Measurements from ENCODE around the gene GPR85.
"Not testable (repeated sequence)": the region's sequence is repeated elsewhere in the genome, so short reads cannot be mapped to it uniquely, and the experiment has no call there.

GPR85 gene, protein sequence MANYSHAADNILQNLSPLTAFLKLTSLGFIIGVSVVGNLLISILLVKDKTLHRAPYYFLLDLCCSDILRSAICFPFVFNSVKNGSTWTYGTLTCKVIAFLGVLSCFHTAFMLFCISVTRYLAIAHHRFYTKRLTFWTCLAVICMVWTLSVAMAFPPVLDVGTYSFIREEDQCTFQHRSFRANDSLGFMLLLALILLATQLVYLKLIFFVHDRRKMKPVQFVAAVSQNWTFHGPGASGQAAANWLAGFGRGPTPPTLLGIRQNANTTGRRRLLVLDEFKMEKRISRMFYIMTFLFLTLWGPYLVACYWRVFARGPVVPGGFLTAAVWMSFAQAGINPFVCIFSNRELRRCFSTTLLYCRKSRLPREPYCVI

DNA sequence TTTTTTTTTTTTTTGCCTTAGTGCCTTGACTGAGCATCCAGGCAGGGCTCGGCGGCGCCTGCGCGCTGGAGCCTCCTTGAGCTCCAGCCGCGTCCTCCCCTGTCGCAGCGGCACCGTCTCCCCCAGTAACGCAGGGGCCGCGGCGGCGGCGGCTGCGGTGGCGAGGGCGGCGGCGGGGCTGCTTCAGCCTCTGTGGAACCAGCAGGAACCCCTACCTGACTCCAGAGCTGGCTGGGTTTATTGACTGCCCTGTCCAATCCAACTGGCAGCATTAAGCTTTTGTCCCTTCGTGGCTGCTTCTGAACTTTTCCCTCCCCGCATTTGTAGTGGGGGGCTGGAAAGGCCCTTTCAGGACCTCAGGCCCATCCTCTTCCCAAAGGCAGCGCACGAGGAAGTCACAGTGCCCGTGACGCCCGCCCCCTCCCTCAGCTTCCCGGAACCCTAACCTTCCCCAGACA, at the start of gene GPR85:
Gene GPR85 (minus strand): TSS at position 397 of the 458 bp plus-strand sequence. CDS start 2,106 bp downstream, outside the sequence.
- DNase-seq = no peak

DNA sequence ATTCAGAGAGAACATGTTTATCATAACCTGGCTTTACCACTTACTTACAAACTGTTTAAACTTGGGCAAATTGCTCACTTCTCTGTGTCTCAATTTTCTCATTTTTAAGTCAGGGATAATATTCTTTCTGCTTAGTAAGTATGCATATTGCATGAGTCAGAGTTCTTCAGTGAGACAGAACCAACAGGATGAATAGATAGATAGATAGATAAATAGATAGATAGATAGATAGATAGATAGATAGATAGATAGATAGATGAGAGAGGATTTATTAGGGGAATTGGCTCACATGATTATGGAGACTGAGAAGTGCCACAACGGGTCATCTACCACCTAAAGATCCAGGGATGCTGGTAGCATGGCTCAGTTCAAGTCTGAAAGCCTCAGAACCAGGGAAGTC, 47.4 kb upstream of the GPR85 start:
- no peak for DNase-seq

DNA sequence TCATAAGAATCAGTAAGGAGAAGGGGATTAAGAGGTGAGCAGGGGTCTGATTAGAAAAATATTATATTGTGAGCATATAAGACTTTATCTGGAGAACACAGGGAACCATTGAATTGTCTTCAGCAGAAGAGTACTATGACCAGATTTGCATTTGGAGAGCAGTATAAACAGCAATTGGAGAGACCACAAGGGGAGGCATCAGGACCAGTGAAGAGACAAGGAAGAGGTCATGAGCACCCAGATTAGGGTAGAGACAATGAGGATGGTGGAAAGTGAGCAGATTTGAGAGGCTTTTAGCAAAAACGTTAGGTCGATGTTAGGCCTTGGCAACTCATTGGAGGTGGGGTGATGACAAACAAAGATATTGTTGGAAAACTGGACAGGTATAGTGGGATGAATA, 44.7 kb upstream of the GPR85 start:
- DNase-seq = no peak

DNA sequence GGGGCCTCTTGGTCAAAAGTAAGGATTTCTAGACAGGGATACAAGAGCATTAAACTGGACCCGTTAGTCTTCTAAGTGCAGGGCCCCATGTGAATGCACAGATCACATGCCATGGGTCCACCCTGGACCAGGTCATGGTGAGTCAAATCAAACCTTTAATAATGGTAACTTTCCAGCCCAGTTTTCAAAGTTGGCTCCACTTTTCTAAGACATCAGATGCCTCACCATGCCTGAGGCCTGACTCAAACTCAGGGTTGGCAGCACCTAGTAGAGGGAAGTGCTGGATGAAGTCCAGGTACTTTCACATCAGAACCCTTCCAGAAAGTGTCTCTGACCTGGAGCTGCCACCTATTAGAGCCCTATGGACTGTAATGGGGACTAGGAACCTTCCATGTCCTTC, 41.4 kb upstream of the GPR85 start:
- DNase-seq = no peak

DNA sequence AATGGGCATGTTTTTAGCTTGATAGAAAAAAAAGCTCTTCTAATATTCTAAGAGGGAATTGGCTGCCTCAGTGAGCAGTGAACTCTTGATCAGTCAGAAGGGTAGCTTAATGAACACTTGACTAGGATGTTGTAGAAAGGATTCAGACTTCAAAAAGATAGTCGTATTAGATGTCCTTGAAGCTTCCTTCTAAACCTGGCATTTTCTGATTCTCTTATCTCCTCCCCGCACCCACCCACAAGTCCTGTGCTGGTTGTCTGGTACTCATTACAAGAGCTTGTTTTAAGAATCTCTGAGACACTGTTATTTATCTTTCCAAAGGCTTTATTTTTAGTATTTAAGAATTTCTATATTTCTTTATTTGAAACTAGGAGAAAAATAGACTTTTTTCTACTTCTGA, 39.1 kb upstream of the GPR85 start:
- DNase-seq = no peak

DNA sequence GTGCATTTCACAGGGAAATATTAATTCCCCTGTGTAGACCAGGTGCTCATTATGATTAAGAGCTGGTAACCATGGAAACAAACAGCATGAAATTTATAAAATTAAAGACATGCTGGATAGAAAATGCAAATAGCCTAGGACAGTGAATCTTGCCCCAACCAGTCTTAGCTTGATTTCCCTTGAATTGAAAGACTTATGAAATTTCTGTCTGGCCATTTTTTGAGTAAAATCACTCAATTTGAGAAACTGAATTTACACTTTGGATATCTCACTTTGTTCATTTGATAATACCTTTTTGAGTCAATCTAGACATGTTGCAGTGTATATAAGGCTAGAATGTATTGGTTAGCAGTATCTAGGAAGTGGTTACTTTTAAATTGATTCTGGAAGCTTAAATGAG, 36.1 kb upstream of the GPR85 start:
- no peak for DNase-seq

DNA sequence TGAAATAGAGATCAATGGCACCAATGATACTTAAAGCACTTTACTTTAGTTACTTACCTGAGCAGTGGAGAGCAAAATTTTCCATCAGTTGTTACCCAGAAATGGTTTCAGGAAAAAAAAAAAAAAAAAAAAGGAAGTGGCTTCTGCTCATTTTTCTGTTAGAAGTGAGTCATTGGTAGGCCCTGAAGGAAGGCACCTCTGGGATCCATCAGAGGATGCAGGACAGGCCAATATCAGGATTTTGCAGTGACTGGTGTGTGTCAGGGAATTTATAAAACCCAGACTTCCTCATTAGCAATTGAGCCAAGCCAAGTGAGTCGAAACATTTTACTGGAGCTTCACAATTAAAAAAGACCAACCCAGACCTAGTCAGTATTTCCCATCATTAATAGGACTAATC, 34.0 kb upstream of the GPR85 start:
- DNase-seq = no peak

DNA sequence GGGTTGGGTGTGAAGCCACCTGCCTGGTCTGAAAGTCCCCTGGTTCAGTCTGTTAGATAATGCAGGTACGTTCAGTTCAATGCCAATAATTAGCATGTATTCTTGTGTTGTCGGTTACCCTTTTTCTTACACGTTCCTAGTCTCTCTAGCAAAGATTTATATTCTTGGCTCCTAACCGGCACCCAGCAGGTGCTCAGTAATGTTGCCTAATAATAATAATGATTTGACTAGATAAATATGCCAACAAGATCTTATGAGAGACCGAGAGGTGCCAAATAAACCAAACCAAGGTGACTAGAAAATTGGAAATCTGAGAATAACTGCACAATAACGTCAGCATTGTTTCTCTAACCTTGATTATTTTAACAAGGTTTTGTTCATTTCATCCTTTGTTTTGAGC, 32.8 kb upstream of the GPR85 start:
- no peak for DNase-seq

DNA sequence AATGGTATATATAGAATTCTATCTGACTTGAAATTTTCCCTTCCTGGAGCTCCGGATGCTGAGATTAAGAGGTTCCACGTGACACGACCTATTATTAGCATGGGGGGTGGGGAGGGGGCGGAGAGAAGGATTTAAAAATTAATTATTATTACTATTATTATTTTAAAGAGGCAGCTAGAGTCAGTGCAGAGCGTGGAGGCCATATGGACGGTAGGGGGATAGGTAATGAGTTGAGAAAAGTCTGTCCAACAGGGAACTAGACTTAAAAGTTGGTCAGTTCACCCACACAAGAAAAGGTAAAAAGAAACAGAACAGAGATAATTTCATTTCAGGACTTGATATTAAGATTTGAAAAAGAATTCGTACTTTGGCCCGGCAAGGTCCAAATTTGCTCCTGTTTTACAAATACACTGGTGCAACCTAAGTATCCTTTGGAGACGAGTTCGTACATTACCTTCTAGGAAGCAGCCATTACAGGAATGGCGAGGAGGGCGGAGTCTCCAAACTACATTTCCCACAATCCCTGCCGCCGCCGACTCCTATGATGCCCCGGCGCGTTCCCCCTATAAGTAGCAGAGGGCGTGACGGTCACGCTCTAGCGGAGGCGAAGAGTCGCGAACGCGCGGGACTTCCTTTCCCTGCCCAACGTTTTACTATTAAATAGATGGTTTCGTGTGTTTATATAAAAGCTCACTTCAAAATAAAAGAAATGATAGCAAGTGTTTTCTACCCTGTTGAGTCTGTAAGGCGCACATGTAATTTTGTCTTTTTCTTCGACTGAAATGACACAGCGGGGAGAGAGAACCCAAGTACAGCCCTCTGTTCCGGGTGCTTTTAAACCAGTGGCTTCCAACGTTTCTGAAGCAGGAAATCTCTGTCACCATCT, 31.7 kb upstream of the GPR85 start, which contains the start of gene SMIM30:
Gene SMIM30 (minus strand): TSS at position 481 of the 886 bp plus-strand sequence. CDS start 976 bp downstream, outside the sequence.
- DNase-seq = no peak

DNA sequence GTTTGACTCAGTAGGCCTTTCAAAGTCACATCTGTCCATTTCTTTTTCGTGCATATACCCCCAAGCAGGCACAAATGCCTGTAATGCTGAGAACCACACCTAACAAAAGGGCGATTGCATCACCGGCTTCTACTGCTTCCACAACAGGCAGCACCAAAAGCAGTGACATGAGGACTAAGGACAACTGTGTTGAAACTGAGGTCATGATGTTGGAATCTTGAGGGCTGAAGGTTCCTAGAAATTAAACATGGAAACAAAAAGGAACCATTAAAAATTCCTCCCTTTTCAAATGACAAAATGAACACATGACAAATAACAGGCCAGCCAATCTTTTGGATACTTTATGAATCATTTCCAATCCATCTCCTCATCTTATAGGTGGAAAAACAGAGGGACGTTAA, 30.7 kb upstream of the GPR85 start:
- not testable (repeated sequence) for DNase-seq

DNA sequence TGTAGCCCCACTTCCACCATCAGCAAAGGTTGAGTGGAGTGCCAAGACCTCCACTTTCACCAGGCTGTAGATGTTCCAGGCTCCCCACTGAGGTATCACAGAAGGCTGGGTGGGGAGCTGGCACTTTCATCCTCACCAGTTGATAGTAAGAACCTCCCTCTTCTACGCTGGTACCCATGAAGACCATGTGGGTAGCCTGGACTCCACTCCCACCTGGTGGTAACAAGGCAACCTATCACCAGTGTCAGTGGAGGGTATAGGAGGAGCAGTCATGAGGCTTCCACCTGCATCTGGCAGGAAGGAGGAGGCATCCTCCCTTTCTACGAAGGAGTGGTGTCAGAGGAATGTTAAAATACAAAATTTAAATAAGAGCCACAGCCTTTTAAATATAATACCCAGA, 27.3 kb upstream of the GPR85 start:
- DNase-seq = no peak

DNA sequence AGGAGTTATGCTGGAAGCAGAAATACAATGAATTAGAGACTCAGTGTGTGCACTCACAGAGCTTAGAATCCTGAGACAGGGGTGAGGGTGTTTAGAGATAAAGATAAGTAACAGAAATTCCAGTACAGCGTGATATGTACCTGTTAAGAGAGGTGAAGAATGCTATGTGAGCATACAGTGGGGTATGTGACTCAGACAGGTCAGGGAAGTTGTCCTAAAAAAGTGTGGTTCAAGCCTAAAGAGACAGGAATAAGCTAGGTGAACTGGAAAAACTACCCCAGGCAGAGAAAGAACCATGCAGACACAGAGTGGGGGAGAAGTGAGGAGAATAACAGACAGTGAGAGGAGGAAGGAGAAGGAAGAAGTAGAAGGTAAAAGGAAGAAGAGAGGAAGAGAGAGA, 23.1 kb upstream of the GPR85 start:
- DNase-seq = no peak

DNA sequence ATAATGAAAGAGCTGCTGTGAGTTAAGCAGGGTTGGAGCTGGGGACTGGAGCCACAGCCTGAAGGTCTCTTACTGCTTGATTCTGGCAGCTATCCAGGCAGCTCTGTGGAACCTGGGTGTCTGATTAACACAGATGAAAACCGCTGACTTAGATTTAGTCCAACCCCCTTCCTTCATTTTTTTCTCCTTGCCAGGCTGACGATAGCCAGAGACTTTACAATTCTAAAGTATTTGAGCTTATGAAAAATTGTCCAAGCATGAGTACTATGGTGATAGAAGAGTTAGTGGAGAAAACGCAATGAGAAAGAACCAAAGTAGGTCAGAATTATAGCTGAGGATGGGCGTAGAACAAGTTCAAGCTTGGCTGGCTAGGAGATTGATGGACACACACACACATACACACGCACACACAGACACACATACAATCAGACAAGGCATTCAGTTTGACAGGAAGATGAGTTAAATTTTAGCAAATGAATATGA, 13.5 kb upstream of the GPR85 start:
- no peak for DNase-seq

DNA sequence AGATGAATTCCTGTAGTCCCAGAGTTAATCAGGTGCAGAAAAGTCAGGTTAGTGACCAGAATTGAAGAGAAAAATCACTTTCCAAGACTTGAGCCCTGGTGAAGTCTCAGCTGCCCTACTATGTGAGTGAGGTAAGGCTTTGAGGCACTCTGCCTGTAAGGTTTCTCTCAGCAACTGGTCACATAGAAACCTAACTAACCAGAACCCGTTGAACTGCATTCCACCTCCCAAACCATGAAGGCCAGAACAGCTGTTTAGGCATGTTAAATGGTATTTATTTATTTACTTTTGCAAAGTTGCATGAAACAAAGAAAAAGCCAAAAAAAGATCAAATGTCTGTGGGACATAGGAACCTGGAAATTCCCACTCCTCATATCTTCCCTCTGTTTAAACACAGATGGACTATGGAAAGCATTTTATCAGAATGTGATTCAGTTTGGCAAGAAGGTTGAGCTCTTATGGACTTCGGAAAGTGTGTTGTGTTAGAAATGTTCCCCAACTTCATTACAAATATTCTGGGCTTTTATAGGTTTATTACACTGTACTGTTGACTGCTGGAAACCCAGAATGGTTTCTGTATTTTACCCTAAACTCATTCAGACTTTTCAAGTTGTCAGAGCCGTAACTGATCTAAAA, 12.8 kb upstream of the GPR85 start:
- no peak for DNase-seq

DNA sequence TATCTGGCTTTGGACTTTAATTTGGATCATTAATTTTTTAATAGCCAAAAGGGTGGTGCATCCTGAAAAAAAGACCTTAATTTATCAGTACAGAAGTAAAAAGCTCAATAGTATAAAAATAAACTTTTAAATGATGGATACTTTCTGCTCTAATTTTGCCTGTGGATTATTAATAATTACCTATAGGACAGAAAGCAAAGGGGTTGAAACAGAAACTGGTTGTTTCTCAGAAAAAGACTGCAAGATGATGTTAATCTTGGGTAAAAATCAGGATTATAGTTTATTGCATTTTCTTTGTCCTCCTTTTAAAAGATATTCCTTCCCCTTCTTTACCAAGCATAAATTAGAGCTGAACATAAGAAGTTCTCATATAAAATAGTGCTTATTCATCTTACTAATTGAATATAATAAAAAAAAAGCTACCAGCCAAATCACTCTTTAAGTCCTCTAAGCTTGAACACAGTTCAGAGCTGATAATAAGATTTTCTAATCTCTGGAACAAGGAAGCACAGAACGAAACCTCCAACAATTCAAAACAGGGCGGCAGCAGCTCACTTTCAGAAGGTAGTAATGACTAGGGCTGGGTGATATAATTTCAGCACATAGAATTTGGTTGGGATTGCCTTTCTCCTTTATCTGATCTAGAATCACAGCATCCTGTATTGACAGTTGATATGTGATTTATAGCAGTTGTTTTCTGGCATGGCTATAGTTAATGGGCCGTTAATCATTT, 8.1 kb upstream of the GPR85 start:
- DNase-seq = no peak

DNA sequence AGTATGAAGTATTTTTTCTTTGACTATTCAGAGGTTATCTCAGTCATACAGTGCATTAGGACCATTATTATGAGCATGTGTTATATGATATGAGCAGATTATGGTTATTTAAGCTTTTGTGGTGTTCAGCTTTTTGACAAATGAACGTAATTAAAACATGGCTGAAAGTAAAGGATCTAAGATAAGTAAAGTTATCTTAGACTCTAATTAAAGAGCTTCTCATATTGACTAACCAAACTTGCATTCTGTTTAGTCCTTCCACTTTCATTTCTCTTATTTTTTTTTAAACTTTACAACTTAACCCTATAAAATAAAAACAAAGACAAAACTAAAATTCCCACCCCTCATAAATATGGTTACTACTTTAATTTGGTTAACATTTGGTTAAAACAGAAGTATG, 6.9 kb upstream of the GPR85 start:
- DNase-seq = no peak

DNA sequence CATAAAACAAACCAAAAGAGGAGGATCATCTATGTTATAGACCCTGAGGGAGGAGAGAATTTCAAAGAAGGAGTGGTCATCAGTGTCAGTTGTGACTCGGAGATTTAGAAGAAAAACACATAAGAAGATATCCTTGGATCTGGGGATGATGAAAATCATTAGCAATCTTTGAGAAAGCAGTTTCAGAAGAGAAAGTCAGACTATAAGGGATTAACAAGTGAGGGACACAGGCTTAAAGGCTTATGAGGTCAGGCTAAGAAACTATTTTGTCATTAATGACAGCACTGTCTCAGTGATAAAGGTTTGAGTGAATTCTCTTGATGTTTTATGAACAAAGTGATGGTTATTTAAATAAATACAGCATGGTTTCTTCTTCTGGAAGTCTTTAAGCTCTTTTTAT, 6.1 kb upstream of the GPR85 start:
- no peak for DNase-seq

DNA sequence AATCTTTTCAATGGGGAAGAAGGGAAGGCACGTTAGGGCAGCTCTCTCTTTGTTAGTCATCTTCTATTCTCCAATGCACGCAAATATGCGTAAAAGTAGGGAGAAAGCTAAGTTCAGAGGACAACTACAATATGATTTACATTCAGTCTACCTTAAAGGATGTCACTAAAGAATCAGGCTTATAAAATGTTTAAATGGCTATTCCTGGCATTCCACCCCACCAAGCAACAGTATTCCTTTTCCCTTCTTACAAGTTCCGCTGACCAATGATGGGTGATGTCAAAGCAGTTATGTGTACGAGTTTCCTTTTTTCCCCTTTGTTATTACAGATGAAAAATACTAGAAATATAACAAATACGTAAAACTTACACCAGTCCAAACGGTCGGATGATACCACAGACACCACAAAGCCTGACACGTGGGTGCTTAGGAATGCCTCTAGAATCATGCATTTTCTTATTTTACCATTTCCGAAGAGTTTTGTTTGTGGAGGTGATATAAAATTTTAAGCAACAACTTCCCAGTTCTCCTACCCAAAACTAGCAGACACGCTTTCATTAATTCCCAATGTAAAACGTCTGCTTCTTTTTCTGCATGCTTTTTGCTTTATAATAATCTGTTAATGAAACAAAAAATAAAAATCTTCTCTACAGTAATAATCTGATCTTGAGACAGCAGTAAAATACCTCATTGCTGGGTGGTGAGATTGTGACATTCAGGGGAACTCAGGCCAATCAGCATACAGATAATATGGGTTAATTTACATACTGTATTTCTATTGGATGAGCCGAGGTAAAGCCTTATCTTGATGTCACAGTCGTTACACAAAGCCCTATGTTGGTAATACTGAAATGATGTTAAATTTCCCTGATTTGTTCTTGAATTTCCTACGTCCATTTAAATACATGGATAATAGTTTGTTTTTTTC, 708 bp upstream of the GPR85 start:
- DNase-seq = no peak

DNA sequence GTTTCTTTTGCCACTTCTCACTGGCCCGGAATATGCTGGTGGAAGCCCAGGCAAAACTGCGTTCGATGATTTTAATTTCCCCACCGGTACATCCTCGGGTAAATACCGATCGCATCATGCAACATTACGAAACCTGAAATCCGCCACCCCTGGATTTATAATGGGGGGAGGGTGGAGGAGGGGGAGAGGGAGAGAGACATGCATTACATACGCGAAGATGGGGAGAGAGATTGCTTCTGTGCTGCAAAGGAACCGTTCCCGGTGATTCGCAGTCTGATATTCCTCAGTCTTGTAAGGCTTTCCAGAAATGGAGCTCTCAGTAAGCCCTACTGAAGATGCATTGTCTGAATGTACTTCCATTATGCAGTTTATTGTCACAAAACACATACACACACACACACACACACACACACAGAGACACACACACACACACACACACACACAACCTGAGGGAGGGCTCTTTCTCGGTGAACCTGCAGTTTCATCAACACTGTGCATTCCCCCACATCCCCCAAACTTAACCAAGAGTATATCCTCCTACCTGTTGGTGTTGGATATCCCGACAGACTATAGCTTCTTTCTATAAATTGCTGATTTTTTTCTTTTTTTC, 741 bp downstream of the GPR85 start:
- DNase-seq = no peak

DNA sequence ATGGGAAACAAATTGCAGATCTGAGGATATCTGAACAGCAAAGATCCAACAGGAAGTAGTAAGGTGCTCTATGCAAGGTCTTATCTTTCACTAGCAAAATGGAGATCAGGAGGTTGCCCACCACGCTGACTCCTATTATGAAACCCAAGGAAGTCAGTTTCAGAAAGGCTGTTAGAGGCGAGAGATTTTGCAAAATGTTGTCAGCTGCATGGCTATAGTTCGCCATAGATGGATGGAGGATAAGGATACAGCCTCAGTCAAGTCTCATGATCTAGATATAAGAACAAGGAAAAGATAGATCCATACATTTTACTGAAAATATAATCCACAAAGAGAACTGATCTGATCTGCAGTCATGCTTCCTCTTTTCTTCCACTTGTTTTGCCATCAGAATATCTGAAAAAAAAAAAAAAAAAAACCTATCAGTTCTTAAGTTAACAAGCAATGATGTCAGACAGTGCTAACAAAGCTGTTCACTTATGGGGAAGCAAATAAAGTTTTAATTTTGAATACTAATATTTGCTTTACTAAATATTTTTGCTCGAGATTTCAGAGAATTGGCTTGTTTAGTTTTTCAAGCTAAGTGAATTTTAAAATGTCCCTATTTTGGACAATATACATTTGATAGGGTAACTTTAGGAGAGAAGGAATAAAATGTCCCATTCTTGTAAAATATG, 2.0 kb downstream of the GPR85 start:
- DNase-seq = no peak
